ENCODE data around the gene JAM2. TPM values are rescaled to one million over a fixed set of nuclear protein-coding genes. Genes with fewer than 3 reads are reported as not detected.

JAM2 gene
- total RNA-seq = 2.0 and 3.6 TPM in 2 replicates

DNA sequence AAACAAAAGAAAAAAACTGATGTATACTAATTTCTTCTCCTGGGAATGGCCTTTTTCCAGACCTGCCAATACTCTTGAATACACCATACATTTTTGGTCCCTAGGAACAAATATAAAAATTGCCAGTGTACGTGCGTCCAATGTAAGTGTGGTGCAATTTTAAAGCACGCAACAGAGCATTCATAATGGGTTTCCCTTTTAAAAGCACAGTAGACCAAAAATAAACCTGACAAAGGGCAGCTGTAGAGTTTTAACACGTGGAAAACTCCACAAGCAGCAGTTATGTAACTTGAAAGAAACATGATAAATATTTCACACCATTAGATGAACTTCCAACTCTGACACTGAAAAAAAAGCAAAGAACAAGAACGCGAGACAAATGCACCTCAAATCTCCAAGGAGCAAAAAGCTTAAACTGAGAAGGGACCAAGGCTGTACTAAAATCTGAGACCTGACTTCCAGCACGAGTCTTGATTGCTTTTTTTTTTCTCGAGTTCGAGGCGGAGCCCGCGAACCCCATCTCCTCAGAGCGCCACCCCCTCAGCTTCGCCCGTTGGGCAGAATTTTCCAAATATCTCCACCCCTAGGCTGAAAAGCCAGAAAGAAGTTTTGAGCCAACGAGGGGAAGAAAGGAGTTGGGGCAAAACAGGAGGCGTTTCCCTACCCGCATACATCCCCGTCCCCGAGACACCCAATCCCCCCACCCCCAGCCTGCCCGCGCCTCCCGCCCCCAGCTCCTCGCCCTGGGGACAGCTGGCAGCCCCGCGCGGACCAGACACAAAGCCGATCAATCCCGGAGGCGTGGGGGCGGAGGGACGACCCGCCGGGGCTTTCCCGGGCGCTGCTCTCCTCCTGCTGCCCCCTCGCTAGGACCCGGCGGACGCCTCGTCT, at the start of gene JAM2:
Gene JAM2 (plus strand): TSS at position 599 of the 891 bp plus-strand sequence. CDS start 564 bp downstream, outside the sequence.
- no peak for TF ChIP-seq CTCF (IDR thresholded peaks at IDR 0.05; ENCODE audit: insufficient read depth, low read length, poor library complexity, severe bottlenecking)
- Histone ChIP-seq H3K4me3 (ENCODE audit: low read depth, low read length) (peak within 1 kb of the TSS; percentile 52), H3K36me3 (ENCODE audit: control insufficient read depth, insufficient read depth, low read length) (no peaks in the 10 kb centered on the region), H3K27me3 (ENCODE audit: control insufficient read depth, insufficient read depth, low read length) (peaks cover 5% of the 10 kb centered on the region)
- no peak for DNase-seq (ENCODE audit: low read depth)

GRCh38 chr21:25589887-25590286, 49.2 kb upstream of the JAM2 start:
- no peak overlapping the region for H3K4me3 ChIP-seq (ENCODE audit: low read depth, low read length)
- H3K27me3 ChIP-seq (ENCODE audit: control insufficient read depth, insufficient read depth, low read length) = no peaks in the 10 kb centered on the region
- TF ChIP-seq CTCF (IDR thresholded peaks at IDR 0.05; ENCODE audit: insufficient read depth, low read length, poor library complexity, severe bottlenecking) = no peak
- no peaks in the 10 kb centered on the region for H3K36me3 ChIP-seq (ENCODE audit: control insufficient read depth, insufficient read depth, low read length)
- DNase-seq (ENCODE audit: low read depth) = no peak

DNA sequence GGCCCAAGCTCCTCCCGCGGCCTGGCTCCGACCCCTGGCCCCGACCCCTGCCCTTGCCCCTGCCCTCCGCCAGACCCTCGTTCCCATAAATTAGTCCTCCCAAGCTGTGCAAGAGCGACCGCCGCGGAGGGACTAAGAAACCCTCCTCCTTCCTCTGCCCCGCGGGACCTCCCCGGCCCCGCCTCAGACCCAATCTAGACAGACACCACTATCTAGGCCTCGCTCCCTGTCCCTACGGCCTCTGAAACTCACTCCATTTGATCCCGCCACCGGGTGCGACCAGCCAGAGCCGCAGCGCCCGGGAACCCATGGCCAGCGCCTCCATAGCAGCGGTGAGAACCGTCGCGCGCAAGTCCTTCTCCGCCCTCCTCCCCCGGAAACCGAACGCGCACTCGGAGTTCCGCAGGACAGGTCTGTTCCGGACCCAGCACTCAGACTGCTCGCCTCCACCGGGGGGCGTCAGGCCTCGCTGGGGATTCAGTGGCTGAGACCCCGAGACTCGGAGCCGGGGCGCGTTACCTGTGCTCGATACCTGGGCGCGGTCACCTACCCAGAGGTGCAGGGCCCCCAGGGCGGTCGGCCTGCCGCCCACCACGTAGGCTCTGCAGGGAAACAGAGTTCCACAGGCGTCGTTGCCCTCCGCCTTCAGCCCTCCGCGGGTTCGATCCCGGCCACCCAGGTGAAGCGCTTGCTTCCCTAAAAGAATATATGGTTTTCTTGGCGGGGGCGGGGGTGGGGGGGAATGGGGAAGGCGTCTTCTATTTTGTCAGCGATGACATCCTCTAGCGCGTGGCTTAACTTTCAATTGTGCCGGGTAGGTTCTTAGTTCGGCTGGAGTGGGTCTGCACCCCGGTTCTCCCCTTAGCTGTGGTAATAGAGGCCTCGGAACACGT, 31.7 kb upstream of the JAM2 start, which contains the start of gene MRPL39:
Gene MRPL39 (minus strand): TSS at position 331 of the 893 bp plus-strand sequence. CDS start 6 bp downstream, at position 325.
- Histone ChIP-seq H3K4me3 (ENCODE audit: low read depth, low read length) (peak within 1 kb of the TSS; percentile 59), H3K36me3 (ENCODE audit: control insufficient read depth, insufficient read depth, low read length) (no peaks in the 10 kb centered on the region)
- peak; percentile 44 for DNase-seq (ENCODE audit: low read depth)

GRCh38 chr21:25608044-25608737, 30.9 kb upstream of the JAM2 start:
- DNase-seq (ENCODE audit: low read depth) = peak; percentile 39
- Histone ChIP-seq H3K4me3 (ENCODE audit: low read depth, low read length) (peak overlapping the region; percentile 59), H3K27me3 (ENCODE audit: control insufficient read depth, insufficient read depth, low read length) (no peaks in the 10 kb centered on the region), H3K36me3 (ENCODE audit: control insufficient read depth, insufficient read depth, low read length) (no peaks in the 10 kb centered on the region)
- peak; percentile 86 for TF ChIP-seq CTCF (IDR thresholded peaks at IDR 0.05; ENCODE audit: insufficient read depth, low read length, poor library complexity, severe bottlenecking)

More for the DNA sequence above, 31.7 kb upstream of the JAM2 start, which contains the start of gene MRPL39:
- no peaks in the 10 kb centered on the region for H3K27me3 ChIP-seq (ENCODE audit: control insufficient read depth, insufficient read depth, low read length)
- peak; percentile 74 for TF ChIP-seq CTCF (IDR thresholded peaks at IDR 0.05; ENCODE audit: insufficient read depth, low read length, poor library complexity, severe bottlenecking)

DNA sequence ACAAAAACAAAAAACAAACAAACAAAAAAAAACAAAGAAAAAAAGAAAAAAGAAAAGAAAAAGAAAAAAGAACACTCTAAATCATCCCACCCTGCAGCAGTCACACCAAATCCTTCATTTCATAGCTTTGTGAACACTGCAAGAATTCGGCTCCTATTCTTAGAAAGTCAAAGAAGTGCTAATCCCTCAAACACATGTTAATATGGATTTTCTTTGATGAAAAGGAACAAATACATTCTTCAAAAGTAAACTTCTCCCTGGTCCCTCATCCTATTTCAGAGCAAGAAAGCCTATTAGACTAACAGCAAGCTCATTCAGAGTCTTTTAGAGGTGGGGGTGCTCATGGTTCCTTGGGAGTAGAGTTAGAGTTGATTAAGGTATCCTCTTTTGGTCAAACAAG, 24.6 kb upstream of the JAM2 start:
- no peaks in the 10 kb centered on the region for H3K36me3 ChIP-seq (ENCODE audit: control insufficient read depth, insufficient read depth, low read length)
- H3K27me3 ChIP-seq (ENCODE audit: control insufficient read depth, insufficient read depth, low read length) = no peaks in the 10 kb centered on the region
- no peak overlapping the region for H3K4me3 ChIP-seq (ENCODE audit: low read depth, low read length)
- no peak for TF ChIP-seq CTCF (IDR thresholded peaks at IDR 0.05; ENCODE audit: insufficient read depth, low read length, poor library complexity, severe bottlenecking)
- DNase-seq (ENCODE audit: low read depth) = no peak

Measured in kidney epithelial cell (primary cell).